KMS-11 (cell line): ENCODE results near the gene TTC28.
"Not testable (repeated sequence)": the region's sequence is repeated elsewhere in the genome, so short reads cannot be mapped to it uniquely, and the experiment has no call there.

ENCODE experiments used
- H2AFZ ChIP-seq: fragments of 200-600 bp; sonication (generic); 2 replicates; pipeline ENCODE4 v1.6.1; 2016; ENCODE audit warnings: antibody characterized with exemption, mixed run types, low read depth
- H3K27ac ChIP-seq: fragments of 200-600 bp; sonication (generic); 2 replicates; pipeline ENCODE4 v1.6.1; 2016; ENCODE audit warnings: mild to moderate bottlenecking, mixed run types
- H3K27me3 ChIP-seq: fragments of 200-600 bp; sonication (generic); 2 replicates; pipeline ENCODE4 v1.6.1; 2017; ENCODE audit warnings: mild to moderate bottlenecking, low read depth, mixed run types, moderate library complexity; ENCODE audit not compliant: insufficient read depth
- H3K36me3 ChIP-seq: fragments of 200-600 bp; sonication (generic); 2 replicates; pipeline ENCODE4 v1.6.1; 2017; ENCODE audit warnings: mild to moderate bottlenecking, mixed run types; ENCODE audit not compliant: insufficient read depth
- H3K4me1 ChIP-seq: fragments of 200-600 bp; sonication (generic); 2 replicates; pipeline ENCODE4 v1.6.1; 2016; ENCODE audit warnings: mild to moderate bottlenecking, low read depth, mixed run types; ENCODE audit not compliant: poor library complexity, severe bottlenecking
- H3K4me2 ChIP-seq: fragments of 200-600 bp; sonication (generic); 2 replicates; pipeline ENCODE4 v1.7.0; 2016; ENCODE audit warnings: mild to moderate bottlenecking, mixed run types
- H3K4me3 ChIP-seq: fragments of 200-600 bp; sonication (generic); IDR thresholded peaks from 2 replicates; pipeline ENCODE4 v1.6.1; 2017; ENCODE audit warnings: low read depth, low read length, mixed read lengths; ENCODE audit not compliant: insufficient read depth
- H3K79me2 ChIP-seq: fragments of 200-600 bp; sonication (generic); 2 replicates; pipeline ENCODE4 v1.6.1; 2016; ENCODE audit warnings: low read depth, mixed run types; ENCODE audit not compliant: insufficient read depth
- H3K9ac ChIP-seq: fragments of 200-600 bp; sonication (generic); 2 replicates; pipeline ENCODE4 v1.6.1; 2016; ENCODE audit warnings: mild to moderate bottlenecking, mixed run types
- H4K20me1 ChIP-seq: fragments of 200-600 bp; sonication (generic); 2 replicates; pipeline ENCODE4 v1.6.1; 2016; ENCODE audit warnings: mild to moderate bottlenecking, mixed run types; ENCODE audit not compliant: insufficient read depth
- TF ChIP-seq, protein P1 (sequence below): fragments of 200-600 bp; sonication (generic); conservative IDR thresholded peaks from 2 replicates; pipeline ENCODE4 v1.6.1; 2017; ENCODE audit warnings: low read depth, mild to moderate bottlenecking, antibody characterized with exemption, low read length, moderate library complexity, mixed read lengths

The TTC28 gene

DNA sequence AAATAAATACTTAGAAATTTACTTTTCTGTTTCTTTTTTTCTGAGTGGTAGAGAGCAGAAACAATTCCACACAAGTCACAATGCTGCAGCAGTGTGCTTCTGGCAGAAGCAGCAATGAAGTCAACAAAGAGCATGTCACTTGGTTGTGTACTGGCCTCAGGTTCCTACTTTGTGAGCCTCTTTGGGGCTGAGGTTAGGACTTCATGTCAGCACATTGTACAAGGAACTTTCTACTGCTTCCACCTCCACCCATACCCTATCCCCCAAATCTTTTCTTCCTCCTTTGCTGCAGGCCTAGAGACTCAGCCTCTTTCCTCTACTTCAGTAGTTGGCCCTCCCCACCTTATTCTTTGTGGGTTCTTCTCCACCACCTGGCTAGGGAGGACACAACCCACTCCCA lies 507.9 kb downstream of the TTC28 start:
- H3K79me2 ChIP-seq: no peaks in the 10 kb centered on the region
- H4K20me1 ChIP-seq: no peaks in the 10 kb centered on the region
- H3K4me3 ChIP-seq: no peak overlapping the region
- no peaks in the 10 kb centered on the region for H3K4me1 ChIP-seq
- H3K27me3 ChIP-seq: no peaks in the 10 kb centered on the region
- H3K27ac ChIP-seq: no peak overlapping the region
- TF ChIP-seq, protein P1, sequence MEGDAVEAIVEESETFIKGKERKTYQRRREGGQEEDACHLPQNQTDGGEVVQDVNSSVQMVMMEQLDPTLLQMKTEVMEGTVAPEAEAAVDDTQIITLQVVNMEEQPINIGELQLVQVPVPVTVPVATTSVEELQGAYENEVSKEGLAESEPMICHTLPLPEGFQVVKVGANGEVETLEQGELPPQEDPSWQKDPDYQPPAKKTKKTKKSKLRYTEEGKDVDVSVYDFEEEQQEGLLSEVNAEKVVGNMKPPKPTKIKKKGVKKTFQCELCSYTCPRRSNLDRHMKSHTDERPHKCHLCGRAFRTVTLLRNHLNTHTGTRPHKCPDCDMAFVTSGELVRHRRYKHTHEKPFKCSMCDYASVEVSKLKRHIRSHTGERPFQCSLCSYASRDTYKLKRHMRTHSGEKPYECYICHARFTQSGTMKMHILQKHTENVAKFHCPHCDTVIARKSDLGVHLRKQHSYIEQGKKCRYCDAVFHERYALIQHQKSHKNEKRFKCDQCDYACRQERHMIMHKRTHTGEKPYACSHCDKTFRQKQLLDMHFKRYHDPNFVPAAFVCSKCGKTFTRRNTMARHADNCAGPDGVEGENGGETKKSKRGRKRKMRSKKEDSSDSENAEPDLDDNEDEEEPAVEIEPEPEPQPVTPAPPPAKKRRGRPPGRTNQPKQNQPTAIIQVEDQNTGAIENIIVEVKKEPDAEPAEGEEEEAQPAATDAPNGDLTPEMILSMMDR: no peak
- no peaks in the 10 kb centered on the region for H3K36me3 ChIP-seq
- H2AFZ ChIP-seq: no peak overlapping the region
- H3K4me2 ChIP-seq: no peak overlapping the region
- no peak overlapping the region for H3K9ac ChIP-seq

DNA sequence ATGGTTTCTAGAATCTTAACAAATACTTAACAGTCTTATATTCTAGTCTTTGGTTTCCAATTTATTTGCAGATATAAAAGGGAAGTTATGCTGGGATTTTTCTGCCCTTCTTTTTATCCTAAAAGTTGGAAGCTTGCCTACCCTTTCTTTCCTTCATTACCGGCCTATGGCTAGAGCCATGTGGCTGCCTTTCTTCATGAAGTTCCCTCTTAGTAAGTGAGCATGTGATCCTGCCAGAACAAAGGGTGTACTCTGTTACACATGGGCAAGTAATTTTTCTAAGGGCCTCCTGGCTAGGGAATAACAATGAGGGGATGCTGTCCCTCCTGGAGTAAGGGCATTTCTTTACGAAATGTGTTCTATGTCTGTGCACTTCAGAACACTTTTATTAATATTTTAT lies 508.5 kb downstream of the TTC28 start:
- TF ChIP-seq, protein P1: no peak
- no peaks in the 10 kb centered on the region for H3K79me2 ChIP-seq
- no peak overlapping the region for H3K4me2 ChIP-seq
- no peak overlapping the region for H3K9ac ChIP-seq
- no peak overlapping the region for H3K4me3 ChIP-seq
- no peaks in the 10 kb centered on the region for H3K36me3 ChIP-seq
- no peaks in the 10 kb centered on the region for H3K27me3 ChIP-seq
- H2AFZ ChIP-seq: no peak overlapping the region
- no peak overlapping the region for H3K27ac ChIP-seq
- H3K4me1 ChIP-seq: no peaks in the 10 kb centered on the region
- no peaks in the 10 kb centered on the region for H4K20me1 ChIP-seq

DNA sequence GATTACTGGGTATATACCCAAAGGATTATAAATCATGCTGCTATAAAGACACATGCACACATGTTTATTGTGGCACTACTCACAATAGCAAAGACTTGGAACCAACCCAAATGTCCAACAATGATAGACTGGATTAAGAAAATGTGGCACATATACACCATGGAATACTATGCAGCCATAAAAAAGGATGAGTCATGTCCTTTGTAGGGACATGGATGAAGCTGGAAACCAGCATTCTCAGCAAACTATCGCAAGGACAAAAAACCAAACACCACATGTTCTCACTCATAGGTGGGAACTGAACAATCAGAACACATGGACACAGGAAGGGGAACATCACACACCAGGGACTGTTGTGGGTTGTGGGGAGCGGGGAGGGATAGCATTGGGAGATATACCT lies 510.3 kb downstream of the TTC28 start:
- not testable (repeated sequence) for H3K27ac ChIP-seq, H3K4me1 ChIP-seq, H3K4me3 ChIP-seq, H3K9ac ChIP-seq, H2AFZ ChIP-seq, H3K4me2 ChIP-seq, H3K79me2 ChIP-seq, H3K36me3 ChIP-seq, H4K20me1 ChIP-seq, H3K27me3 ChIP-seq

DNA sequence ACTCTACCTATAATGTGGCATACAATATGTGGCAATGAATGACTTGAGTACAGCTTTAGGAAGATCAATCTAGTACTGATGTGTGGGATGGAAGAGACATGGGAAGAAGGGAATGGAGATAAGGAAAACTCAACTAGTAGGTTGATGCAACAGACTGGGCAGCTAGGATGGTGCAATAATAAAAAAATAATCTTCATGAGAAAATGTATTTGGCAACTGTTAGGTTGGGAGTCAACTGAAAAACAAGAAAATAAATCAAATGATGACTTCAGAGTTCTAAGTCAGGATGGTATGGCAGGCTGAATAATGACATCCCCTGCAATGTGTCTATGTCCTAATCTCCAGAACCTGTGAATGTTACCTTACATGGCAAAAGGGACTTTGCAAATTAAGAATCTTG lies 523.8 kb downstream of the TTC28 start:
- H3K4me1 ChIP-seq: no peaks in the 10 kb centered on the region
- H3K79me2 ChIP-seq: no peaks in the 10 kb centered on the region
- H2AFZ ChIP-seq: no peak overlapping the region
- H3K36me3 ChIP-seq: no peaks in the 10 kb centered on the region
- H3K27ac ChIP-seq: no peak overlapping the region
- H4K20me1 ChIP-seq: no peaks in the 10 kb centered on the region
- no peak overlapping the region for H3K9ac ChIP-seq
- H3K4me2 ChIP-seq: no peak overlapping the region
- H3K4me3 ChIP-seq: no peak overlapping the region
- TF ChIP-seq, protein P1: no peak
- no peaks in the 10 kb centered on the region for H3K27me3 ChIP-seq

DNA sequence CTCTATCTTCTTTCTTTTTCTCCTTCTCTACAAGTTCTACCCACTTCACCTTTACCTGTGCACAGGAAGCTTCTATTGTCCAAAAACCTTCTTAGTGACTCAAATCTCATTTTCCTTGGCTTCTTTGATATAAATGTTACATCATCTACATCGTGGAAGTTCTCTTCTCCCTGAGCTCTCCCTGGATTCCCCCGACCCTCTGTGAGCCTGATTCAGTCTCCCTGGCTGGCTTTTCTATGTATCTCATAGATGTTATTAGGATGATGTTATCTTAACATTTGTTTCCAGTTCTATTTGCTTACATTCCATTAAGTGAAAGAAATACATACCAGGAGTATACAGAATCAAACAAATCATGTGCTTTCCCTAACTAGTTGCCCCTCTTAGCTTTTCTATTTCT lies 524.8 kb downstream of the TTC28 start:
- no peak overlapping the region for H2AFZ ChIP-seq
- H3K4me3 ChIP-seq: no peak overlapping the region
- TF ChIP-seq, protein P1: no peak
- no peaks in the 10 kb centered on the region for H3K36me3 ChIP-seq
- H3K9ac ChIP-seq: no peak overlapping the region
- H4K20me1 ChIP-seq: no peaks in the 10 kb centered on the region
- H3K4me2 ChIP-seq: no peak overlapping the region
- H3K79me2 ChIP-seq: no peaks in the 10 kb centered on the region
- no peak overlapping the region for H3K27ac ChIP-seq
- H3K4me1 ChIP-seq: no peaks in the 10 kb centered on the region
- no peaks in the 10 kb centered on the region for H3K27me3 ChIP-seq
